PC-3 (cell line): Measurements from ENCODE around the gene JDP2.

ENCODE experiments used
- EZH2 ChIP-seq: fragments of 300-600 bp; sonication (generic); IDR thresholded peaks from one replicate; pipeline ENCODE4 v1.6.1; 2017; ENCODE audit warnings: antibody characterized with exemption, mild to moderate bottlenecking, low read length; ENCODE audit not compliant: unreplicated experiment
- TF ChIP-seq, protein P1 (sequence below): fragments of 300-600 bp; sonication (generic); conservative IDR thresholded peaks from 2 replicates; pipeline ENCODE4 v1.5.1; 2017; ENCODE audit warnings: antibody characterized with exemption, low read depth, mild to moderate bottlenecking, low read length

- TF ChIP-seq, protein P1, sequence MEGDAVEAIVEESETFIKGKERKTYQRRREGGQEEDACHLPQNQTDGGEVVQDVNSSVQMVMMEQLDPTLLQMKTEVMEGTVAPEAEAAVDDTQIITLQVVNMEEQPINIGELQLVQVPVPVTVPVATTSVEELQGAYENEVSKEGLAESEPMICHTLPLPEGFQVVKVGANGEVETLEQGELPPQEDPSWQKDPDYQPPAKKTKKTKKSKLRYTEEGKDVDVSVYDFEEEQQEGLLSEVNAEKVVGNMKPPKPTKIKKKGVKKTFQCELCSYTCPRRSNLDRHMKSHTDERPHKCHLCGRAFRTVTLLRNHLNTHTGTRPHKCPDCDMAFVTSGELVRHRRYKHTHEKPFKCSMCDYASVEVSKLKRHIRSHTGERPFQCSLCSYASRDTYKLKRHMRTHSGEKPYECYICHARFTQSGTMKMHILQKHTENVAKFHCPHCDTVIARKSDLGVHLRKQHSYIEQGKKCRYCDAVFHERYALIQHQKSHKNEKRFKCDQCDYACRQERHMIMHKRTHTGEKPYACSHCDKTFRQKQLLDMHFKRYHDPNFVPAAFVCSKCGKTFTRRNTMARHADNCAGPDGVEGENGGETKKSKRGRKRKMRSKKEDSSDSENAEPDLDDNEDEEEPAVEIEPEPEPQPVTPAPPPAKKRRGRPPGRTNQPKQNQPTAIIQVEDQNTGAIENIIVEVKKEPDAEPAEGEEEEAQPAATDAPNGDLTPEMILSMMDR, result no peak
- TF ChIP-seq EZH2, result no peak
Measured at GRCh38 chr14:75406856-75407255, 21.0 kb upstream of the JDP2 start.
